ENCODE measurements around the gene HMGCS1. TPM values are rescaled to one million over a fixed set of nuclear protein-coding genes. Genes with fewer than 3 reads are reported as not detected.

Gene HMGCS1
- total and polyA plus RNA-seq, 4 donors: 91.9 to 360 (median 164) TPM

GRCh38 chr5:43305948-43306565 lies 7.2 kb downstream of the HMGCS1 start:
- Histone ChIP-seq H3K9ac (ENCODE audit: insufficient read depth in 1 of 2, low read length in 2 of 2) (no peak overlapping the region), H3K27ac (ENCODE audit: low read depth in 1 of 2, low read length in 1 of 2) (no peak overlapping the region), H3K27me3 (ENCODE audit: control insufficient read depth in 3 of 3, insufficient read depth in 3 of 3, low read length in 2 of 3) (no peaks in the 10 kb centered on the region), H3K4me1 (ENCODE audit: control insufficient read depth in 5 of 5, insufficient read depth in 5 of 5, low read length in 5 of 5) (peaks cover 0 to 27% (median 6%) of the 10 kb centered on the region in 5 donors), H3K4me3 (no peak overlapping the region), H3K9me3 (ENCODE audit: control insufficient read depth in 4 of 4, insufficient read depth in 3 of 4, low read length in 3 of 4) (no peaks in the 10 kb centered on the region), H3K36me3 (ENCODE audit: control insufficient read depth in 4 of 4, insufficient read depth in 4 of 4, low read length in 4 of 4) (no peaks in the 10 kb centered on the region)
- 78 to 82% methylated on average over 1 of the region's 1 CpG for WGBS, 2 donors
- TF ChIP-seq CTCF (IDR thresholded peaks at IDR 0.05; ENCODE audit: control extremely low read depth, extremely low read depth): peak; percentile 21
- DNase-seq: peak in 2 of 3 donors; percentile 81 to 86
- no peak for ATAC-seq (ENCODE audit: insufficient read depth, low FRiP score)

- no peaks in the 10 kb centered on the region for H3K36me3 ChIP-seq (ENCODE audit: control insufficient read depth in 4 of 4, insufficient read depth in 4 of 4, low read length in 4 of 4)
- TF ChIP-seq CTCF (IDR thresholded peaks at IDR 0.05; ENCODE audit: control extremely low read depth, extremely low read depth): no peak
- no peaks in the 10 kb centered on the region for H3K27me3 ChIP-seq (ENCODE audit: control insufficient read depth in 3 of 3, insufficient read depth in 3 of 3, low read length in 2 of 3)
- H3K27ac ChIP-seq (ENCODE audit: low read depth in 1 of 2, low read length in 1 of 2): no peak overlapping the region
- WGBS, 2 donors: 36 to 60% methylated on average over 1 of the region's 1 CpG
- ATAC-seq (ENCODE audit: insufficient read depth, low FRiP score) (no peak), DNase-seq (no peak)
- no peak overlapping the region for H3K4me3 ChIP-seq
- no peaks in the 10 kb centered on the region for H3K9me3 ChIP-seq (ENCODE audit: control insufficient read depth in 4 of 4, insufficient read depth in 3 of 4, low read length in 3 of 4)
- peaks cover 0 to 21% (median under 1%) of the 10 kb centered on the region in 5 donors for H3K4me1 ChIP-seq (ENCODE audit: control insufficient read depth in 5 of 5, insufficient read depth in 5 of 5, low read length in 5 of 5)
- no peak overlapping the region for H3K9ac ChIP-seq (ENCODE audit: insufficient read depth in 1 of 2, low read length in 2 of 2)
Measured at GRCh38 chr5:43304525-43304924, 8.7 kb downstream of the HMGCS1 start.

GRCh38 chr5:43303242-43303641 lies 10.0 kb downstream of the HMGCS1 start:
- no peak for TF ChIP-seq CTCF (IDR thresholded peaks at IDR 0.05; ENCODE audit: control extremely low read depth, extremely low read depth)
- WGBS, 2 donors: 90 to 95% methylated on average over 4 of the region's 4 CpGs
- Histone ChIP-seq H3K9me3 (ENCODE audit: control insufficient read depth in 4 of 4, insufficient read depth in 3 of 4, low read length in 3 of 4) (no peaks in the 10 kb centered on the region), H3K27me3 (ENCODE audit: control insufficient read depth in 3 of 3, insufficient read depth in 3 of 3, low read length in 2 of 3) (no peaks in the 10 kb centered on the region), H3K4me3 (no peak overlapping the region), H3K4me1 (ENCODE audit: control insufficient read depth in 5 of 5, insufficient read depth in 5 of 5, low read length in 5 of 5) (peaks cover 0 to 18% (median 0%) of the 10 kb centered on the region in 5 donors), H3K9ac (ENCODE audit: insufficient read depth in 1 of 2, low read length in 2 of 2) (no peak overlapping the region), H3K36me3 (ENCODE audit: control insufficient read depth in 4 of 4, insufficient read depth in 4 of 4, low read length in 4 of 4) (peaks cover 0 to 6% (median 4%) of the 10 kb centered on the region in 4 donors), H3K27ac (ENCODE audit: low read depth in 1 of 2, low read length in 1 of 2) (no peak overlapping the region)
- ATAC-seq (ENCODE audit: insufficient read depth, low FRiP score): no peak
- DNase-seq: no peak

GRCh38 chr5:43302481-43302880 lies 10.7 kb downstream of the HMGCS1 start:
- Histone ChIP-seq H3K9ac (ENCODE audit: insufficient read depth in 1 of 2, low read length in 2 of 2) (no peak overlapping the region), H3K9me3 (ENCODE audit: control insufficient read depth in 4 of 4, insufficient read depth in 3 of 4, low read length in 3 of 4) (no peaks in the 10 kb centered on the region), H3K36me3 (ENCODE audit: control insufficient read depth in 4 of 4, insufficient read depth in 4 of 4, low read length in 4 of 4) (peaks cover 2 to 11% (median 5%) of the 10 kb centered on the region in 4 donors), H3K27me3 (ENCODE audit: control insufficient read depth in 3 of 3, insufficient read depth in 3 of 3, low read length in 2 of 3) (no peaks in the 10 kb centered on the region), H3K4me3 (no peak overlapping the region), H3K27ac (ENCODE audit: low read depth in 1 of 2, low read length in 1 of 2) (no peak overlapping the region), H3K4me1 (ENCODE audit: control insufficient read depth in 5 of 5, insufficient read depth in 5 of 5, low read length in 5 of 5) (peaks cover 0 to 18% (median 0%) of the 10 kb centered on the region in 5 donors)
- TF ChIP-seq CTCF (IDR thresholded peaks at IDR 0.05; ENCODE audit: control extremely low read depth, extremely low read depth): no peak
- WGBS, 2 donors: 92 to 96% methylated on average over 3 of the region's 3 CpGs
- no peak for ATAC-seq (ENCODE audit: insufficient read depth, low FRiP score)
- DNase-seq: no peak

Measured in lung (tissue), 12 donors.